ENCODE data around the gene CENPM.

Gene CENPM

DNA sequence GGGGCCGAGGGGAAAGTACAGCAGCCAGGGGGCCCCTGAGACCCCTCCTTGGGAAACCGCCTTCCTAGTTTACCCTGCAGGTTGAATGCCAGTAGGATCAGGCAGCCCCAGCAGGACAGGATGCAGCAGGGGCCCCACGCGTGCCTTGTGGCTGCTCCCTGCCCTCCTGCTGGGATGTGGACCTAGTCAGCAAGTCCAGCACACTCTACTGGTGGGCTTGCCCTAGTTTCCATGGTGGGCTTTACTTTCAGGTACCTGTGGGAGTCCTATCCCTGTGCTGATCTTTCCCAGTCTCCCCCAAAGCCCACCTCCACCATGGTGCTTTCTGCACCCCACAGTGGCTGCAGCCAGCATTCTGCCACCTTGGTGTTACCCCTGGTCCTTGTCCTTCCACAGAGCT is 54.2 kb downstream of the CENPM start:
- no peak for DNase-seq

DNA sequence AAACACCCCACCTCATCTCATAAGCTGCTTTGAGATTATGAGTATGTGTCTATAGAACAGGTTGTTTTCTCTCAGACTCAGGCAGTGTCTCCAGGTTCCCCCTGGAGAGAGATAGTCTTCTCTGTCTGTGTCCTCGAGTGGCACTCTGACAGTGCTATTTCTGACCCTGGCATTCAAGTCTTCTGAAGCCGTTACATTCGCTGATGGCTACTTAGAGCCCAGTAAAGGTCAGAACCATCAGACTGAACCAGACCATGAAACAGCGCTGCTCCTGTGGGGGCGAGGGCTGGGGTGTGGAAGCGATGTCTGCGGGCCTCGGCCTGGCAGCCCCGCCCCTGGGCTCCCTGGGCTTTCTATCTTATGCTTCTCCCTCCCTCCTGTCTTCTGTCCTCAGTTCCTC is 55.5 kb downstream of the CENPM start:
- no peak for DNase-seq
